GM21723 (cell line): Measurements from ENCODE around the gene SHROOM4.

Source experiments
- ATAC-seq: cut with Tn5 transposase; IDR thresholded peaks from one replicate; pipeline ENCODE4 v1.9.1; 2021; ENCODE audit warnings: mild to moderate bottlenecking, moderate library complexity; ENCODE audit not compliant: unreplicated experiment

The SHROOM4 gene

GRCh38 chrX:50627696-50628095, 186.3 kb downstream of the SHROOM4 start:
- no peak for ATAC-seq

GRCh38 chrX:50626432-50626831, 187.6 kb downstream of the SHROOM4 start:
- ATAC-seq, result no peak

GRCh38 chrX:50622751-50623150, 191.2 kb downstream of the SHROOM4 start:
- ATAC-seq, result no peak

- no peak for ATAC-seq
Observed at GRCh38 chrX:50618788-50619558, 195.0 kb downstream of the SHROOM4 start.

- no peak for ATAC-seq
Observed at GRCh38 chrX:50617183-50617582, 196.8 kb downstream of the SHROOM4 start.

GRCh38 chrX:50615570-50616158, 198.3 kb downstream of the SHROOM4 start:
- no peak for ATAC-seq

- no peak for ATAC-seq
Observed at GRCh38 chrX:50614460-50614859, 199.5 kb downstream of the SHROOM4 start.

- no peak for ATAC-seq
Observed at GRCh38 chrX:50613846-50614245, 200.1 kb downstream of the SHROOM4 start.

GRCh38 chrX:50609796-50610195, 204.2 kb downstream of the SHROOM4 start:
- no peak for ATAC-seq

GRCh38 chrX:50606300-50606950, 207.6 kb downstream of the SHROOM4 start:
- no peak for ATAC-seq

GRCh38 chrX:50596056-50596455, 217.9 kb downstream of the SHROOM4 start:
- no peak for ATAC-seq

GRCh38 chrX:50594788-50595187, 219.2 kb downstream of the SHROOM4 start:
- no peak for ATAC-seq

GRCh38 chrX:50586980-50587379, 227.0 kb downstream of the SHROOM4 start:
- no peak for ATAC-seq

GRCh38 chrX:50586407-50586806, 227.6 kb downstream of the SHROOM4 start:
- ATAC-seq, result no peak

GRCh38 chrX:50581405-50581804, 232.6 kb downstream of the SHROOM4 start:
- no peak for ATAC-seq

GRCh38 chrX:50579955-50580354, 234.0 kb downstream of the SHROOM4 start:
- ATAC-seq, result peak; percentile 72

GRCh38 chrX:50577326-50577725, 236.7 kb downstream of the SHROOM4 start:
- no peak for ATAC-seq

GRCh38 chrX:50567636-50568035, 246.4 kb downstream of the SHROOM4 start:
- no peak for ATAC-seq

GRCh38 chrX:50565718-50566117, 248.3 kb downstream of the SHROOM4 start:
- ATAC-seq, result no peak
